B cell (primary cell): ENCODE measurements around the gene SFR1. TPM values are rescaled to one million over a fixed set of nuclear protein-coding genes. Genes with fewer than 3 reads are reported as not detected.

Experiments used
- ATAC-seq: fragments of 200-7000 bp; cut with Tn5 transposase; one replicate; pipeline ENCODE4 v1.10.0; 2021; ENCODE audit warnings: low read depth, mild to moderate bottlenecking, moderate number of reproducible peaks, moderate library complexity
- CTCF ChIA-PET: fragments of 350-600 bp; sonication (Branson Sonifier 250); formaldehyde crosslinking; loops from one replicate; lab custom pipeline; 2021; ENCODE audit warnings: antibody characterized with exemption, inconsistent platforms; lab: Charles Lee
- POLR2A ChIA-PET: fragments of 350-600 bp; sonication (Branson Sonifier 250); formaldehyde crosslinking; loops from one replicate; lab custom pipeline; 2021; ENCODE audit warnings: antibody characterized with exemption; lab: Charles Lee
- DNase-seq: peaks from one replicate; pipeline ENCODE4 v3.0.0; 2013
- H2AFZ ChIP-seq: 2 replicates; pipeline ENCODE4 v1.6.1; 2012; ENCODE audit warnings: mild to moderate bottlenecking, low read depth, low read length; ENCODE audit not compliant: insufficient read depth, poor library complexity, severe bottlenecking
- H3K27ac ChIP-seq, 2 donors: 1 replicate in 1 of 2; 2 replicates in 1 of 2; pipeline ENCODE4 v1.5.1; 2012 to 2013; ENCODE audit warnings: low read length in 2 of 2, mild to moderate bottlenecking in 2 of 2, moderate library complexity in 1 of 2
- H3K27me3 ChIP-seq, 4 experiments: fragments of 200-600 bp in 1 of 4; sonication (generic) in 1 of 4; replicated peaks in 1 of 4; 1 replicate in 2 of 4; 2 replicates in 2 of 4; pipeline versions ENCODE4 v1.6.1 to v1.7.0; 2013 to 2016; ENCODE audit warnings: low read length in 3 of 4, mild to moderate bottlenecking in 2 of 4, mixed read lengths in 1 of 4, moderate library complexity in 1 of 4; ENCODE audit not compliant: insufficient read depth in 4 of 4, control insufficient read depth in 3 of 4; ENCODE audit errors: control extremely low read depth in 1 of 4
- H3K36me3 ChIP-seq, 2 experiments: replicated peaks in 1 of 2; 1 replicate in 1 of 2; 2 replicates in 1 of 2; pipeline versions ENCODE4 v1.6.1 to v1.7.1; 2013; ENCODE audit warnings: low read length in 1 of 2; ENCODE audit not compliant: insufficient read depth in 2 of 2, control insufficient read depth in 1 of 2; ENCODE audit errors: control extremely low read depth in 1 of 2, extremely low read depth in 1 of 2
- H3K4me1 ChIP-seq, 2 donors: fragments of 200-600 bp in 1 of 2; sonication (generic) in 1 of 2; 1 replicate in 1 of 2; 2 replicates in 1 of 2; pipeline versions ENCODE4 v1.5.1 to v1.6.1; 2013 to 2017; ENCODE audit warnings: low read length in 2 of 2; ENCODE audit not compliant: control insufficient read depth in 2 of 2, insufficient read depth in 2 of 2
- H3K4me2 ChIP-seq: replicated peaks from 2 replicates; pipeline ENCODE3; 2012; ENCODE audit warnings: mild to moderate bottlenecking, low read depth, low read length; ENCODE audit not compliant: poor library complexity, severe bottlenecking
- H3K4me3 ChIP-seq, 5 experiments: fragments of 200-600 bp in 1 of 5; sonication (generic) in 1 of 5; 1 replicate in 3 of 5; 2 replicates in 2 of 5; pipeline versions ENCODE4 v1.5.1 to v1.7.0; 2011 to 2016; ENCODE audit warnings: low read length in 4 of 5, mild to moderate bottlenecking in 4 of 5, low read depth in 2 of 5, control low read depth in 1 of 5, moderate library complexity in 1 of 5; ENCODE audit not compliant: insufficient read depth in 1 of 5; ENCODE audit errors: control extremely low read depth in 1 of 5, extremely low read depth in 1 of 5
- H3K79me2 ChIP-seq: fragments of 200-600 bp; sonication (generic); one replicate; pipeline ENCODE4 v1.6.0; 2016; ENCODE audit warnings: low read length; ENCODE audit not compliant: control insufficient read depth, insufficient read depth
- H3K9ac ChIP-seq: fragments of 200-600 bp; sonication (generic); 2 replicates; pipeline ENCODE4 v1.6.1; 2017; ENCODE audit warnings: mild to moderate bottlenecking, low read length, moderate library complexity
- H3K9me3 ChIP-seq, 3 donors: one replicate each; pipeline versions ENCODE4 v1.6.1 to v1.7.1; 2013; ENCODE audit warnings: low read length in 2 of 3; ENCODE audit not compliant: control insufficient read depth in 2 of 3, insufficient read depth in 1 of 3; ENCODE audit errors: control extremely low read depth in 1 of 3
- H4K20me1 ChIP-seq: 2 replicates; pipeline ENCODE4 v1.6.0; 2012; ENCODE audit warnings: mild to moderate bottlenecking, low read length; ENCODE audit not compliant: insufficient read depth, control insufficient read depth, poor library complexity, severe bottlenecking
- H3K27ac Mint-ChIP-seq: one replicate; pipeline ENCODE4 v1.8.0; 2021; ENCODE audit warnings: mixed read lengths
- H3K27me3 Mint-ChIP-seq: one replicate; pipeline ENCODE4 v1.8.0; 2021; ENCODE audit warnings: mixed read lengths
- H3K4me1 Mint-ChIP-seq: one replicate; pipeline ENCODE4 v1.8.0; 2021; ENCODE audit warnings: mixed read lengths
- H3K4me3 Mint-ChIP-seq: one replicate; pipeline ENCODE4 v1.8.0; 2021; ENCODE audit warnings: mixed read lengths
- H3K9me3 Mint-ChIP-seq: one replicate; pipeline ENCODE4 v1.8.0; 2022; ENCODE audit warnings: mixed read lengths; ENCODE audit not compliant: insufficient read depth
- CTCF ChIP-seq: fragments of 200-600 bp; IDR thresholded peaks from one replicate; pipeline ENCODE4 v1.8.0; 2022; ENCODE audit warnings: antibody characterized with exemption, mild to moderate bottlenecking
- EZH2 ChIP-seq: IDR thresholded peaks from 2 replicates; pipeline ENCODE4 v1.6.1; 2012; ENCODE audit warnings: borderline replicate concordance, low read depth, mild to moderate bottlenecking, moderate library complexity, low read length; ENCODE audit not compliant: insufficient read depth, poor library complexity, severe bottlenecking
- WGBS: methylation state at CpG from one replicate; pipeline ENCODE4 v1.1.5; 2013; ENCODE audit warnings: missing lambda C conversion rate; ENCODE audit not compliant: insufficient coverage; 5-methylcytosine and 5-hydroxymethylcytosine counted together
- intact Hi-C: fragments of 100-400 bp; cut with micrococcal nuclease; formaldehyde crosslinking; loops from one replicate; pipeline ENCODE4 v1.10.0; 2022
- polyA plus RNA-seq: library from polyadenylated mRNA; depleted of rRNA; stranded (reverse); fragments of >200 nt; gene quantifications from 2 replicates; pipeline ENCODE4 v1.2.3, GENCODE V29; 2012
- total RNA-seq, 2 donors: library from RNA; stranded (reverse); fragments of 120-200 nt in 1 of 2; gene quantifications; 1 replicate in 1 of 2; 2 replicates in 1 of 2; pipeline versions ENCODE4 v1.2.3 to v1.2.4, GENCODE V29; 2013 to 2022

SFR1 gene
- total and polyA plus RNA-seq, 2 donors (not counting 1 experiment from before 2014, with no cell fraction given) = 6.2 to 15.3 TPM

- no peaks in the 10 kb centered on the region for H3K36me3 ChIP-seq
- H3K4me2 ChIP-seq = no peak overlapping the region
- H4K20me1 ChIP-seq = no peaks in the 10 kb centered on the region
- no CpG with 5 or more reads among the region's 4 CpGs for WGBS
- Mint-ChIP-seq H3K4me1 (no peaks in the 10 kb centered on the region), H3K27me3 (no peaks in the 10 kb centered on the region), H3K4me3 (no peak overlapping the region), H3K27ac (no peak overlapping the region), H3K9me3 (no peaks in the 10 kb centered on the region)
- no peak overlapping the region for H3K9ac ChIP-seq
- no peak overlapping the region for H3K27ac ChIP-seq
- ATAC-seq = no peak
- POLR2A ChIA-PET = no interaction called here
- H3K9me3 ChIP-seq = peaks cover 0 to 1% (median 0%) of the 10 kb centered on the region in 3 donors
- H2AFZ ChIP-seq = no peak overlapping the region
- CTCF ChIA-PET = interaction anchor here (0.7 kb wide), 1 partner anchor 256 kb away, joined by 3 read pairs; no protein-coding TSS in a partner anchor
- intact Hi-C loops = no loop called here
- H3K27me3 ChIP-seq = no peaks in the 10 kb centered on the region
- no peak for DNase-seq
- no peak for TF ChIP-seq EZH2
- no peak for TF ChIP-seq CTCF
- no peaks in the 10 kb centered on the region for H3K4me1 ChIP-seq
- H3K79me2 ChIP-seq = no peaks in the 10 kb centered on the region
- no peak overlapping the region for H3K4me3 ChIP-seq
Measured at GRCh38 chr10:104098358-104098925, 23.5 kb upstream of the SFR1 start.

DNA sequence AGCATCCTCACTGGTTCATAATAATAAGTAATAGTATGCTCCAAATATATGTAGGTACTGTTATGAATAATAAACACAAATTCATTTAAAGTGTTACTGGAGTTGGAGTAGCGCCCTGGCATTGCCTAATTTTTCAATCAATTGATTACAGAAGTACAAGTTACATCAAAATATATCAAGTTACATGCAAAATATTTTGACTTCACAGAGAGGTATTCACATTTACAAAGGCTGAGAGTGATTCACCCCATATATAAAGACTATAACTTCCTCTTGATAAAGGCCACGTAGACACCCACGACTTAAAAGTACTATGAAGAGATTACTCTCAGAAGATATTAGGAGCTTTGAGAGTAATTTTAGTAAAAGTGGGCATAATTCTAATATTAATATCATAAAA, 22.7 kb upstream of the SFR1 start:
- DNase-seq (no peak), ATAC-seq (no peak)
- no peaks in the 10 kb centered on the region for H3K36me3 ChIP-seq
- H3K4me3 ChIP-seq = no peak overlapping the region
- POLR2A ChIA-PET = no interaction called here
- H3K4me1 ChIP-seq = no peaks in the 10 kb centered on the region
- no peaks in the 10 kb centered on the region for H4K20me1 ChIP-seq
- H3K27me3 ChIP-seq = peaks cover 0 to 3% (median 0%) of the 10 kb centered on the region in 4 experiments
- no peaks in the 10 kb centered on the region for H3K9me3 ChIP-seq
- no CpG with 5 or more reads among the region's 3 CpGs for WGBS
- no peak overlapping the region for H3K27ac ChIP-seq
- H3K4me3 Mint-ChIP-seq = no peak overlapping the region
- no peak overlapping the region for H3K27ac Mint-ChIP-seq
- CTCF ChIA-PET = interaction anchor here (0.6 kb wide), 1 partner anchor 38 kb away, joined by 3 read pairs; no protein-coding TSS in a partner anchor
- no peak overlapping the region for H2AFZ ChIP-seq
- H3K4me2 ChIP-seq = no peak overlapping the region
- no peaks in the 10 kb centered on the region for H3K27me3 Mint-ChIP-seq
- no peaks in the 10 kb centered on the region for H3K79me2 ChIP-seq
- intact Hi-C loops = no loop called here
- no peak overlapping the region for H3K9ac ChIP-seq
- no peaks in the 10 kb centered on the region for H3K4me1 Mint-ChIP-seq
- H3K9me3 Mint-ChIP-seq = no peaks in the 10 kb centered on the region
- no peak for TF ChIP-seq EZH2
- TF ChIP-seq CTCF = no peak
